ENCODE data around the gene BCL2.
"Not testable (repeated sequence)": the region's sequence is repeated elsewhere in the genome, so short reads cannot be mapped to it uniquely, and the experiment has no call there.

Gene BCL2

GRCh38 chr18:63206433-63207142 lies 113.0 kb downstream of the BCL2 start:
- DNase-seq (ENCODE audit: low read depth in 3 of 3, low spot score in 1 of 3): no peak

- DNase-seq (ENCODE audit: low read depth in 3 of 3, low spot score in 1 of 3): no peak
Observed at GRCh38 chr18:63205791-63206252, 113.7 kb downstream of the BCL2 start.

- DNase-seq (ENCODE audit: low read depth in 3 of 3, low spot score in 1 of 3): no peak
Observed at GRCh38 chr18:63203497-63203896, 116.1 kb downstream of the BCL2 start.

GRCh38 chr18:63202828-63203227 lies 116.7 kb downstream of the BCL2 start:
- DNase-seq (ENCODE audit: low read depth in 3 of 3, low spot score in 1 of 3): no peak

GRCh38 chr18:63201456-63201855 lies 118.1 kb downstream of the BCL2 start:
- not testable (repeated sequence) for DNase-seq (ENCODE audit: low read depth in 3 of 3, low spot score in 1 of 3)

GRCh38 chr18:63199743-63200241 lies 119.8 kb downstream of the BCL2 start:
- DNase-seq (ENCODE audit: low read depth in 3 of 3, low spot score in 1 of 3): no peak

GRCh38 chr18:63198868-63199742 lies 120.5 kb downstream of the BCL2 start:
- no peak for DNase-seq (ENCODE audit: low read depth in 3 of 3, low spot score in 1 of 3)

- no peak for DNase-seq (ENCODE audit: low read depth in 3 of 3, low spot score in 1 of 3)
Observed at GRCh38 chr18:63198098-63198760, 121.3 kb downstream of the BCL2 start.

GRCh38 chr18:63197246-63197869 lies 122.2 kb downstream of the BCL2 start:
- no peak for DNase-seq (ENCODE audit: low read depth in 3 of 3, low spot score in 1 of 3)

GRCh38 chr18:63195326-63196159 lies 124.0 kb downstream of the BCL2 start:
- no peak for DNase-seq (ENCODE audit: low read depth in 3 of 3, low spot score in 1 of 3)

GRCh38 chr18:63192885-63193349 lies 126.7 kb downstream of the BCL2 start:
- DNase-seq (ENCODE audit: low read depth in 3 of 3, low spot score in 1 of 3): no peak

GRCh38 chr18:63192126-63192884 lies 127.3 kb downstream of the BCL2 start:
- no peak for DNase-seq (ENCODE audit: low read depth in 3 of 3, low spot score in 1 of 3)

- no peak for DNase-seq (ENCODE audit: low read depth in 3 of 3, low spot score in 1 of 3)
Observed at GRCh38 chr18:63191413-63191812, 128.2 kb downstream of the BCL2 start.

GRCh38 chr18:63190838-63191237 lies 128.7 kb downstream of the BCL2 start:
- DNase-seq (ENCODE audit: low read depth in 3 of 3, low spot score in 1 of 3): not testable (repeated sequence)

- DNase-seq (ENCODE audit: low read depth in 3 of 3, low spot score in 1 of 3): no peak
Observed at GRCh38 chr18:63189817-63190216, 129.8 kb downstream of the BCL2 start.

GRCh38 chr18:63189041-63189440 lies 130.5 kb downstream of the BCL2 start:
- no peak for DNase-seq (ENCODE audit: low read depth in 3 of 3, low spot score in 1 of 3)

GRCh38 chr18:63187791-63188460 lies 131.6 kb downstream of the BCL2 start:
- DNase-seq (ENCODE audit: low read depth in 3 of 3, low spot score in 1 of 3): no peak

GRCh38 chr18:63187223-63187574 lies 132.4 kb downstream of the BCL2 start:
- DNase-seq (ENCODE audit: low read depth in 3 of 3, low spot score in 1 of 3): no peak

Data from stimulated activated CD4-positive, alpha-beta T cell treated with anti-CD3 and anti-CD28 coated beads, TNF-alpha, amount 100 ng/mL, for 1 hour (primary cell).